Left lung (tissue), 10 donors: ENCODE data around the gene EPHA8. TPM values are rescaled to one million over a fixed set of nuclear protein-coding genes. Genes with fewer than 3 reads are reported as not detected.

Experiments
- ATAC-seq: fragments of 200-7000 bp; cut with Tn5 transposase; one replicate; pipeline ENCODE4 v1.9.1; 2020; ENCODE audit warnings: moderate library complexity
- DNase-seq, 4 donors: peaks; one replicate each; pipeline ENCODE4 v3.0.0-alpha.2; 2013 to 2020
- H3K27ac ChIP-seq, 2 donors: fragments of 200-600 bp; sonication (generic) in 1 of 2; one replicate each; pipeline versions ENCODE4 v1.5.0 to v1.8.0; 2020 to 2021
- H3K27me3 ChIP-seq, 2 donors: fragments of 200-600 bp; sonication (generic) in 1 of 2; one replicate each; pipeline versions ENCODE4 v1.5.0 to v1.8.0; 2020 to 2021
- H3K36me3 ChIP-seq, 2 donors: fragments of 200-600 bp; sonication (generic) in 1 of 2; one replicate each; pipeline versions ENCODE4 v1.5.0 to v1.8.0; 2020 to 2021
- H3K4me1 ChIP-seq, 2 donors: fragments of 200-600 bp; one replicate each; pipeline ENCODE4 v1.8.0; 2021
- H3K4me3 ChIP-seq, 2 donors: fragments of 200-600 bp; sonication (generic) in 1 of 2; one replicate each; pipeline versions ENCODE4 v1.5.0 to v1.8.0; 2020 to 2021; ENCODE audit warnings: mild to moderate bottlenecking in 1 of 2
- H3K9me3 ChIP-seq, 2 donors: fragments of 200-600 bp; sonication (generic) in 1 of 2; one replicate each; pipeline versions ENCODE4 v1.5.0 to v1.8.0; 2020 to 2021
- CTCF ChIP-seq, 2 donors: fragments of 200-600 bp; sonication (generic) in 1 of 2; IDR thresholded peaks; one replicate each; pipeline versions ENCODE4 v1.5.0 to v1.8.0; 2021; ENCODE audit warnings: antibody characterized with exemption in 2 of 2
- intact Hi-C, 2 donors: fragments of 100-400 bp; cut with DNase I; formaldehyde crosslinking; loops; one replicate each; pipeline versions ENCODE4 v1.11.2 to v1.14.2; 2022
- polyA plus RNA-seq, 6 donors: library from polyadenylated mRNA; unstranded; fragments of 120-200 nt; gene quantifications; one replicate each; pipeline ENCODE4 v1.2.1, GENCODE V29; 2013; ENCODE audit not compliant: insufficient read length in 6 of 6
- total RNA-seq, 2 donors: library from RNA; stranded (reverse); fragmentation: NEBNext Ultra II Directional; extraction: Animal tissue kit (Norgen Biotek cat#: 25700); gene quantifications; one replicate each; pipeline ENCODE4 v1.2.1, GENCODE V29; 2021
- donor health status: DM: no; HTN: yes; CAD: no.
- donor health status: DM: no; HTN: no; CAD: no.

The EPHA8 gene
- total and polyA plus RNA-seq, 8 donors, result 0.07 to 0.21 (median 0.18) TPM; not detected in 5

- no peaks in the 10 kb centered on the region for H3K9me3 ChIP-seq
- ATAC-seq (no peak), DNase-seq (no peak)
- intact Hi-C loops, result no loop called here
- H3K27me3 ChIP-seq, result peaks cover 17 to 82% of the 10 kb centered on the region in 2 donors
- no peaks in the 10 kb centered on the region for H3K36me3 ChIP-seq
- no peak overlapping the region for H3K4me3 ChIP-seq
- H3K27ac ChIP-seq, result no peak overlapping the region
- no peaks in the 10 kb centered on the region for H3K4me1 ChIP-seq
- TF ChIP-seq CTCF (IDR thresholded peaks at IDR 0.05), result no peak
These were observed 31.8 kb downstream of the EPHA8 start for GRCh38 chr1:22595108-22595507.

- Histone ChIP-seq H3K4me1 (no peaks in the 10 kb centered on the region), H3K36me3 (no peaks in the 10 kb centered on the region), H3K27me3 (peaks cover 17 to 85% of the 10 kb centered on the region in 2 donors), H3K4me3 (no peak overlapping the region), H3K9me3 (no peaks in the 10 kb centered on the region), H3K27ac (no peak overlapping the region)
- no peak for TF ChIP-seq CTCF (IDR thresholded peaks at IDR 0.05)
- intact Hi-C loops, result no loop called here
- ATAC-seq (no peak), DNase-seq (no peak)
These were observed 34.1 kb downstream of the EPHA8 start for GRCh38 chr1:22597301-22597965.

GRCh38 chr1:22597996-22598395, 34.7 kb downstream of the EPHA8 start:
- Histone ChIP-seq H3K36me3 (no peaks in the 10 kb centered on the region), H3K27ac (no peak overlapping the region), H3K9me3 (no peaks in the 10 kb centered on the region), H3K4me1 (no peaks in the 10 kb centered on the region), H3K4me3 (no peak overlapping the region), H3K27me3 (peaks cover 13 to 85% of the 10 kb centered on the region in 2 donors)
- no peak for ATAC-seq
- no peak for DNase-seq
- no peak for TF ChIP-seq CTCF (IDR thresholded peaks at IDR 0.05)
- intact Hi-C loops, result no loop called here

- no peak overlapping the region for H3K4me3 ChIP-seq
- TF ChIP-seq CTCF (IDR thresholded peaks at IDR 0.05), result no peak
- no peaks in the 10 kb centered on the region for H3K9me3 ChIP-seq
- ATAC-seq (no peak), DNase-seq (no peak)
- no peak overlapping the region for H3K27ac ChIP-seq
- H3K36me3 ChIP-seq, result no peaks in the 10 kb centered on the region
- intact Hi-C loops, result no loop called here
- no peaks in the 10 kb centered on the region for H3K4me1 ChIP-seq
- peaks cover 6 to 85% of the 10 kb centered on the region in 2 donors for H3K27me3 ChIP-seq
These were observed 35.4 kb downstream of the EPHA8 start for GRCh38 chr1:22598736-22599135.

- ATAC-seq (no peak), DNase-seq (no peak)
- intact Hi-C loops, result no loop called here
- no peaks in the 10 kb centered on the region for H3K36me3 ChIP-seq
- H3K27me3 ChIP-seq, result peaks cover 5 to 85% of the 10 kb centered on the region in 2 donors
- H3K4me1 ChIP-seq, result no peaks in the 10 kb centered on the region
- H3K27ac ChIP-seq, result no peak overlapping the region
- no peak overlapping the region for H3K4me3 ChIP-seq
- no peaks in the 10 kb centered on the region for H3K9me3 ChIP-seq
- TF ChIP-seq CTCF (IDR thresholded peaks at IDR 0.05), result no peak
These were observed 37.0 kb downstream of the EPHA8 start for GRCh38 chr1:22600071-22600816.
